Breast epithelium (tissue), 3 donors: Measurements from ENCODE around the gene TPRA1.

Experiments used
- POLR2A ChIP-seq: fragments of 450-650 bp; IDR thresholded peaks from one replicate; pipeline ENCODE4 v1.6.1; 2016; ENCODE audit warnings: antibody characterized with exemption, mild to moderate bottlenecking, moderate library complexity
- TF ChIP-seq, protein P1 (sequence below), 3 donors: fragments of 450-650 bp; IDR thresholded peaks; one replicate each; pipeline ENCODE4 v1.5.1; 2016 to 2017; ENCODE audit warnings: antibody characterized with exemption in 3 of 3, mild to moderate bottlenecking in 3 of 3, moderate library complexity in 3 of 3

GRCh38 chr3:127595303-127595702 lies 4.8 kb upstream of the TPRA1 start:
- TF ChIP-seq, protein P1, sequence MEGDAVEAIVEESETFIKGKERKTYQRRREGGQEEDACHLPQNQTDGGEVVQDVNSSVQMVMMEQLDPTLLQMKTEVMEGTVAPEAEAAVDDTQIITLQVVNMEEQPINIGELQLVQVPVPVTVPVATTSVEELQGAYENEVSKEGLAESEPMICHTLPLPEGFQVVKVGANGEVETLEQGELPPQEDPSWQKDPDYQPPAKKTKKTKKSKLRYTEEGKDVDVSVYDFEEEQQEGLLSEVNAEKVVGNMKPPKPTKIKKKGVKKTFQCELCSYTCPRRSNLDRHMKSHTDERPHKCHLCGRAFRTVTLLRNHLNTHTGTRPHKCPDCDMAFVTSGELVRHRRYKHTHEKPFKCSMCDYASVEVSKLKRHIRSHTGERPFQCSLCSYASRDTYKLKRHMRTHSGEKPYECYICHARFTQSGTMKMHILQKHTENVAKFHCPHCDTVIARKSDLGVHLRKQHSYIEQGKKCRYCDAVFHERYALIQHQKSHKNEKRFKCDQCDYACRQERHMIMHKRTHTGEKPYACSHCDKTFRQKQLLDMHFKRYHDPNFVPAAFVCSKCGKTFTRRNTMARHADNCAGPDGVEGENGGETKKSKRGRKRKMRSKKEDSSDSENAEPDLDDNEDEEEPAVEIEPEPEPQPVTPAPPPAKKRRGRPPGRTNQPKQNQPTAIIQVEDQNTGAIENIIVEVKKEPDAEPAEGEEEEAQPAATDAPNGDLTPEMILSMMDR (IDR thresholded peaks at IDR 0.05): no peak
- TF ChIP-seq POLR2A: no peak
